ENCODE data around the gene COL27A1.
"Not testable (repeated sequence)": the region's sequence is repeated elsewhere in the genome, so short reads cannot be mapped to it uniquely, and the experiment has no call there.

The COL27A1 gene

GRCh38 chr9:114324492-114324891, 169.2 kb downstream of the COL27A1 start:
- DNase-seq (ENCODE audit: low read depth in 2 of 2), result no peak

DNA sequence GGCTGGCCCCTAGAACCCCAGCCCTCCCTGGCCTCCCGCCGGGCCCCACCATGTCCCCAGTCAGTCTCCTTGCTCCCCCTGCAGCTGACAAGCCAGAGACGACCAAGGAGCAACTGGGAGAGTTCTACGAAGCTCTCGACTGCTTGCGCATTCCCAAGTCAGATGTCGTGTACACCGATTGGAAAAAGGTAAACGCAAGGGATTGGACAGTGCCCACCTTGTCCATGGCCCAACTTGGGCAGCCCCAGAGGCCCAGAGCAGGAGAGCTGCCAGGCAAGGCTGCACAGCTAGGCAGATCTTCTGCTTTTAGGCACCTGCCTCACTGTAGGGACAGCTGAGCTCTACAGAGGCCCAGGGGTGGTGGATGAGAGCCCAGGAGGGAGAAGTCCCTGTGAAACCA, 169.6 kb downstream of the COL27A1 start:
- not testable (repeated sequence) for DNase-seq (ENCODE audit: low read depth in 2 of 2)

DNA sequence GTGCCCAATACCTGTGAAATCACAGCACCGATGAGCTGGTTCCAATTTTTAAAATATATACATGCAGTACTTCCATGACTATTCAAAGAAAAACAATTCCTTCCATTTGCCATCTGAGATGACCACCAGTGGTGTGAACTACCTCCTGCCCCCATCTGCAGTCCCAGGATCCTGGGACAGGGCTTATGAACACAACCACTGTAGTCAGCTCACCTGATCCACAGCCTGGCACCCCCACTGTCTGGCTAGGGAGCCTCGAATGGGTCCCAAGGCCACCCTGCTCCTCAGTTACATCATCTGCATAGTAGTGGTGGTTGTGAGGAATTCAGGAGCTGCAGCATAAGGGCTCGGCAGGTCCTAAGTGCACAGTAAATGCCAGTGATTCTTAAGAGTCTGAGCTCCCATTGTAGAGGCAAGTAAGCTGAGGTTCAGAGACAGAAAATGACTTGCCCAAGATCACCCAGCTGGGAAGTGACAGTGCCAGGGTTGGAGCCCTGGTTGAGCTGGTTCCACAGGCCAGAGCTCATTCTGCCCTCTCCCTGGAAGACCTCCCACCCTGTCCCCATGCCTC, 170.4 kb downstream of the COL27A1 start:
- DNase-seq (ENCODE audit: low read depth in 2 of 2), result not testable (repeated sequence)

GRCh38 chr9:114327749-114328148, 172.4 kb downstream of the COL27A1 start:
- DNase-seq (ENCODE audit: low read depth in 2 of 2), result no peak

DNA sequence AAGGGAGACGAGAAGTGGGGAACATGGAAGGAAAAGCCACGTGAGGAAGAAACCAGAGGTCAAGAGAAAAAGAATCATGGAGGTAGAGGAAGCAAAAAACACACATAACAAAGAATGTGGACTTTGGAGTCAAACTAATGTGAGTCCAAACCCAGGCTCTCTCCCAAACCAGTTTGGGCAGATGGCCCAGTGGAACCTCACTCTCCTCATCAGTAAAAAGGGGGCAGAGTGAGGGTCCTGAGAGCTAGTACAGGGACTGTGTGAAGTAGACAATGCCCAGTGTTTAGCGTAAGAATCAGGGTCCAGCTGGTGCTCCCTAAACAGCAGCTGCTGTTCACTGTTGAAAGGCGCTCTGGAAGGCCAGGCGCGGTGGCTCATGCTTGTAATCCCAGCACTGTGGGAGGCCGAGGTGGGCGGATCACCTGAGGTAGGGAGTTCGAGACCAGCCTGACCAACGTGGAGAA, 173.1 kb downstream of the COL27A1 start:
- not testable (repeated sequence) for DNase-seq (ENCODE audit: low read depth in 2 of 2)

GRCh38 chr9:114328937-114329624, 173.7 kb downstream of the COL27A1 start:
- DNase-seq (ENCODE audit: low read depth in 2 of 2), result not testable (repeated sequence)

- not testable (repeated sequence) for DNase-seq (ENCODE audit: low read depth in 2 of 2)
Observed at GRCh38 chr9:114329625-114330022, 174.3 kb downstream of the COL27A1 start, which contains the start of gene ORM2. Gene ORM2, plus strand, starts transcription at chr9:114329869. Its CDS starts 36 bp downstream, at chr9:114329905.

DNA sequence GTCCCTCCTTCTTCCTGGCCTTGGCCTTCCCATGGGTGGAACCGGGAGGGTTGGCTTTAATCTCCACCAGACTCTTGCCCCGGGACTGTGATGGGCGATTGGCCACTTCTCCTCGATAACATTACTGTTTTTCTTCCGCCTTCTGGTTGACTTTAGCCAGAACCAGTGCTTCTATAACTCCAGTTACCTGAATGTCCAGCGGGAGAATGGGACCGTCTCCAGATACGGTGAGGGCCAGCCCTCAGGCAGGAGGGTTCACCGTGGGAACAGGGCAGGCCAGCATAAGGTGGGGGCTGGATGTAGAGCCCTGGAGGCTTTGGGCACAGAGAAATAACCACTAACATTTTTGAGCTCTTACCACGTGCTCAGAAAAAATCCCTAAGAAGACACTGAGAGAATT, 175.3 kb downstream of the COL27A1 start:
- DNase-seq (ENCODE audit: low read depth in 2 of 2), result no peak

DNA sequence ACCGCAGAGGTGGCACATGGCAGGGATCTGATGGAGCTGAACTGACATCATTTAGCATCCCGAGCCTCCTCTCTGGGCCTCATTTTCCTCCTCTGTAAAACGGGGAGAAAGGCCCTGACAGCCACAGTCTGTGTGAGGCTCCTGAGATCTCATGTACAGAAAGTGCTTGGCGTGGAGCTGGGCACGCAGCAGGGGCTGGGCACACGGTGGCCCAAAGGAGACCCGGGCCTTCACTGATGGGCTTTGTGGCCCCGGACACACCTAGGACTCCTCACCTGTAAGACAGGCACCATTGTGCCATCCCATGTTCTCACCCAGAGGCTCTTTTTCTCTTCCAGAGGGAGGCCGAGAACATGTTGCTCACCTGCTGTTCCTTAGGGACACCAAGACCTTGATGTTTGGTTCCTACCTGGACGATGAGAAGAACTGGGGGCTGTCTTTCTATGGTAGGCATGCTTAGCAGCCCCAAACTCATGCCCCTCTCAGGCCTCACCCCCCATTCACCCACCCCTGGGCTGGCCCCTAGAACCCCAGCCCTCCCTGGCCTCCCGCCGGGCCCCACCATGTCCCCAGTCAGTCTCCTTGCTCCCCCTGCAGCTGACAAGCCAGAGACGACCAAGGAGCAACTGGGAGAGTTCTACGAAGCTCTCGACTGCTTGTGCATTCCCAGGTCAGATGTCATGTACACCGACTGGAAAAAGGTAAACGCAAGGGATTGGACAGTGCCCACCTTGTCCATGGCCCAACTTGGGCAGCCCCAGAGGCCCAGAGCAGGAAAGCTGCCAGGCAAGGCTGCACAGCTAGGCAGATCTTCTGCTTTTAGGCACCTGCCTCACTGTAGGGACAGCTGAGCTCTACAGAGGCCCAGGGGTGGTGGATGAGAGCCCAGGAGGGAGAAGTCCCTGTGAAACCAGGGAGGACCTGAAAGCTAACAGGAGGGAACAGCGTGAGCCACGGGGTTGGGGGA, 176.2 kb downstream of the COL27A1 start:
- not testable (repeated sequence) for DNase-seq (ENCODE audit: low read depth in 2 of 2)

DNA sequence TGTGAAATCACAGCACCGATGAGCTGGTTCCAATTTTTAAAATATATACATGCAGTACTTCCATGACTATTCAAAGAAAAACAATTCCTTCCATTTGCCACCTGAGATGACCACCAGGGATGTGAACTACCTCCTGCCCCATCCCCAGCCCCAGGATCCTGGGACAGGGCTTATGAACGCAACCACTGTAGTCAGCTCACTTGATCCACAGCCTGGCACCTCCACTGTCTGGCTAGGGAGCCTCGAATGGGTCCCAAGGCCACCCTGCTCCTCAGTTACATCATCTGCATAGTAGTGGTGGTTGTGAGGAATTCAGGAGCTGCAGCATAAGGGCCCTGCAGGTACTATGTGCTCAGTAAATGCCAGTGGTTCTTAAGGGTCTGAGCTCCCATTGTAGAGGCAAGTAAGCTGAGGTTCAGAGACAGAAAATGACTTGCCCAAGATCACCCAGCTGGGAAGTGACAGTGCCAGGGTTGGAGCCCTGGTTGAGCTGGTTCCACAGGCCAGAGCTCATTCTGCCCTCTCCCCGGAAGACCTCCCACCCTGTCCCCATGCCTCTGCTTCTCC, 177.2 kb downstream of the COL27A1 start:
- DNase-seq (ENCODE audit: low read depth in 2 of 2), result not testable (repeated sequence)

GRCh38 chr9:114333718-114334117, 178.4 kb downstream of the COL27A1 start:
- DNase-seq (ENCODE audit: low read depth in 2 of 2), result not testable (repeated sequence)

DNA sequence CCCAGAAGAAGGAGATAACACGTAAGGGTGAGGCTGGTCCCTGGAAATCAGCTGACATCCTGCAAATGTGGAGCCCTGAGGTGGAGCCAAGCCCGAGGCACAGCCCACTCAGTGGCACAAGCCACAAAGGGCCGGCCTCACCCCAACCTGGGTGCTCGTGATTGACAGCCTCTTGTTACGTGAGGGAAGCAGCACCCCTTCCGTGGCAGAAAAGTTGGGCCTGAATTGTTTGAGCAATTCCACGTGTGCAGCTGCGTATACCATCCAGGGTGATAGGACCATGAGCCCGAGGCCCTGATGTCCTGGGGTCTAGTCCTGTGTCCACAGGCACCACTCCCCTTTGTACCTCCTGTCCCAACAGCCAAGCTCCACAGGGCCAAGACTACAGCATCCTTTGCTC, 179.2 kb downstream of the COL27A1 start:
- DNase-seq (ENCODE audit: low read depth in 2 of 2), result no peak

GRCh38 chr9:114335745-114336144, 180.4 kb downstream of the COL27A1 start:
- no peak for DNase-seq (ENCODE audit: low read depth in 2 of 2)

DNA sequence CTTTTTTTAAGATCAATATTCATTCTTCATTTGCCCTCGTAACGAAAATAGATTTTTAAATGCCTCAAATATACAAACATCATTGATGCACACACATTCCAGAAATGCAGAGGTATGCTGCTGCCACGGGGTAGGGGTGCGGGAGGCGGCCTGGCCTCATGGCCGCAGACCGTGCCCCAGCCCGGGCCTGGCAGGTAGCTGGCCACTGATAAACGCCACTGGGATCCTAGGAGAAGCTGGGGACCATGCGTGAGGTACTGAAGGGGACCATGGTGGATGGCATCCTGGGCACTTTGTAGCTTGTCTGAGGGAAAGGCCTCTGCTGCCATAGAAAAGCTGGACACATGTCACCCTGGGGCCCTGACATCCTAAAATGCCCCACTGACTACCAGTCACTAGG, 180.8 kb downstream of the COL27A1 start:
- no peak for DNase-seq (ENCODE audit: low read depth in 2 of 2)

DNA sequence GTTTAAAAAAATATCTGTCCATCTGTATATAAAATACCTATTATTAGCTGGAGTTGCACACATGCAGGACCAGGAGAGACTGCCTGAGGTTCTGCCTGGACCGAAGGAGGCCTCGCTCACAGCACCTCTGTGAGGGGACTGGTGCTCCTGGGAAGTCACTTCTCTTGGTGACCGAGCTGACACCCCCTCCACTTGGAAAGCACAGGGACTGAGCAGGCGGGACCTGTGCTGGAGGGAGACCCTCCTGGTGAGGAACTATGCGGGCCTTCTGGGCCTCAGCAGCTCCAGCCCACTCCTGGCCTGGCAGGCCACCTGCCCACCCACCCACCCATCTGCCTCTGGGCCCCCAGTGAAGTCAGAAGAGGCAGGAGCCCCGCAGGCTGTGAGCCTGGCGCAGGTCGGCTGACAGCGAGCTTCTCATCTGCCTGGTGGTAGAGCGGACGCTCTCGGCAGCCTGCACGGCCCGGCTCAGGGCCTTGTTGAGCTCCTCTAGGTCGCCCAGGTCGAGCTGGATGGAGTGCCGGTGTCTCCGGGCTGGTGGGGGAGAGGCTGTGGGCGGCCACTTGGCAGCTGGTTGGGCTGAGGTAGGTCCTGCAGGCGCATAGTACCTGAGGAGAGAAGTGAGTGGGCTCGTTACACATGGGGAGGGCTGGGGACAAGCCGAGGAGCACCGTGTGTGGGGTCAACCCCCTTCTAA, 181.5 kb downstream of the COL27A1 start:
- DNase-seq (ENCODE audit: low read depth in 2 of 2), result no peak

- no peak for DNase-seq (ENCODE audit: low read depth in 2 of 2)
Observed at GRCh38 chr9:114338187-114338586, 182.8 kb downstream of the COL27A1 start.

GRCh38 chr9:114339130-114339908, 184.0 kb downstream of the COL27A1 start:
- peak; percentile 53 to 56 for DNase-seq (ENCODE audit: low read depth in 2 of 2)

GRCh38 chr9:114341152-114341830, 186.0 kb downstream of the COL27A1 start:
- DNase-seq (ENCODE audit: low read depth in 2 of 2), result no peak

- DNase-seq (ENCODE audit: low read depth in 2 of 2), result no peak
Observed at GRCh38 chr9:114341991-114342390, 186.7 kb downstream of the COL27A1 start.

Data from stimulated activated CD4-positive, alpha-beta T cell treated with anti-CD3 and anti-CD28 coated beads, Interleukin-1b, Interleukin-23, amount 100 ng/mL, for 4 hours (primary cell).